Smooth muscle cell (in vitro differentiated cells): ENCODE data around the gene PPFIA4. TPM values are rescaled to one million over a fixed set of nuclear protein-coding genes. Genes with fewer than 3 reads are reported as not detected.

Experiments
- DNase-seq: peaks from one replicate; lab custom pipeline; 2025; ENCODE audit not compliant: unreplicated experiment; lab: John Stamatoyannopoulos, UW
- H2AFZ ChIP-seq: fragments of 200-600 bp; sonication (generic); 2 replicates; pipeline ENCODE4 v1.6.0; 2016; ENCODE audit warnings: antibody characterized with exemption, low read depth, mild to moderate bottlenecking
- H3F3A ChIP-seq: fragments of 200-600 bp; sonication (generic); 2 replicates; pipeline ENCODE4 v1.6.0; 2017; ENCODE audit warnings: antibody characterized with exemption, low read depth
- H3K27ac ChIP-seq: fragments of 200-600 bp; sonication (generic); 2 replicates; pipeline ENCODE4 v1.5.1; 2016; ENCODE audit warnings: low read depth, mild to moderate bottlenecking
- H3K27me3 ChIP-seq: fragments of 200-600 bp; sonication (generic); 2 replicates; pipeline ENCODE4 v1.6.1; 2016; ENCODE audit warnings: low read depth, mild to moderate bottlenecking
- H3K36me3 ChIP-seq: fragments of 200-600 bp; sonication (generic); 2 replicates; pipeline ENCODE4 v1.5.1; 2016; ENCODE audit warnings: low read depth
- H3K4me1 ChIP-seq: fragments of 200-600 bp; sonication (generic); 2 replicates; pipeline ENCODE4 v1.5.1; 2016; ENCODE audit warnings: low read depth
- H3K4me2 ChIP-seq: fragments of 200-600 bp; sonication (generic); 2 replicates; pipeline ENCODE4 v1.6.0; 2016; ENCODE audit warnings: mild to moderate bottlenecking
- H3K4me3 ChIP-seq: fragments of 200-600 bp; sonication (generic); 2 replicates; pipeline ENCODE4 v1.5.1; 2016; ENCODE audit warnings: mild to moderate bottlenecking
- H3K79me2 ChIP-seq: fragments of 200-600 bp; sonication (generic); 2 replicates; pipeline ENCODE4 v1.6.0; 2016; ENCODE audit warnings: low read depth, mild to moderate bottlenecking
- H3K9ac ChIP-seq: fragments of 200-600 bp; sonication (generic); 2 replicates; pipeline ENCODE4 v1.6.0; 2016; ENCODE audit warnings: low read depth
- H3K9me3 ChIP-seq: fragments of 200-600 bp; sonication (generic); replicated peaks from 2 replicates; pipeline ENCODE4 v1.5.1; 2016; ENCODE audit warnings: low read depth
- H4K20me1 ChIP-seq: fragments of 200-600 bp; sonication (generic); 2 replicates; pipeline ENCODE4 v1.6.0; 2016; ENCODE audit warnings: low read depth
- WGBS: methylation state at CpG from one replicate; pipeline ENCODE4 v1.1.7; 2016; ENCODE audit warnings: low lambda C conversion rate; 5-methylcytosine and 5-hydroxymethylcytosine counted together
- polyA plus RNA-seq: library from polyadenylated mRNA; unstranded; fragments of >200 nt; fragmentation: Nextera tagmentation; extraction: Ambion mirVana; gene quantifications from 2 replicates; pipeline ENCODE4 v1.2.1, GENCODE V29; 2016
- total RNA-seq: library from RNA; depleted of rRNA; stranded (reverse); fragments of >200 nt; gene quantifications from 2 replicates; pipeline ENCODE4 v1.2.3, GENCODE V29; 2014
- TF ChIP-seq, protein P1 (sequence below): fragments of 200-600 bp; sonication (generic); IDR thresholded peaks from 2 replicates; pipeline ENCODE4 v1.5.1; 2017; ENCODE audit warnings: borderline replicate concordance, mild to moderate bottlenecking, antibody characterized with exemption; ENCODE audit not compliant: insufficient read depth, poor library complexity, severe bottlenecking

The PPFIA4 gene
- total and polyA plus RNA-seq, 2 experiments from 2014 or later: 6.5 to 10.8 TPM

DNA sequence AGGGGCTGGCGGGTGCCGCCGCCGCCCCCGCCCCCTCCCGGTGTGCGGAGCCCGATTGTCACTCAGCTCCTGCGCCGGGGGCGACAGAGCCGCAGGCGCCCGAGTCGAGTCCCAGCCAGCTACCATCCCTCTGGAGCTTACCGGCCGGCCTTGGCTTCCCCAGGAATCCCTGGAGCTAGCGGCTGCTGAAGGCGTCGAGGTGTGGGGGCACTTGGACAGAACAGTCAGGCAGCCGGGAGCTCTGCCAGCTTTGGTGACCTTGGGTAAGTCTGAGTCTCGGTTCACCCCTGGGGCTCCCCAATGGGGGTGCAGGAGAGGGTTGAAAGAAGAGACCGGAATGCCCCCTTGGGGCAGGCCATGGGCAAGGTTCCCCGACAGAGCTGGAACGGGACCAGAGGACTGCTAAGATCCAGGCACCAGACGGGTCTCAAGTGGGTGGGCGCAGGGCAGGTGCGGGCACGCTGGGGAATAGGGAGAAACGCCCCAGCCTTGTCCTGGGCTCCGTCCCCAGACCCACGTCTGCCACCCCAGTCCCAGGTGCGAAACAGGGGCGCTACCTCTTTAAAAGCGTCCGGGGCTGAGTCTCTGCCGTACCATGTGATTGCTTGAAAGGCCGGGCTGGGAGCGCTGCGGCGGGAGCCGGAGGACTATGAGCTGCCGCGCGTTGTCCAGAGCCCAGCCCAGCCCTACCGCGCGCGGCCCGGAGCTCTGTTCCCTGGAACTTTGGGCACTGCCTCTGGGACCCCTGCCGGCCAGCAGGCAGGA, 101.6 kb downstream of the PPFIA4 start, which contains the start of gene ADORA1:
Gene ADORA1, plus strand, starts transcription at position 61 of the 765 bp plus-strand sequence. CDS start 1,116 bp downstream, outside the sequence.
- TF ChIP-seq, protein P1, sequence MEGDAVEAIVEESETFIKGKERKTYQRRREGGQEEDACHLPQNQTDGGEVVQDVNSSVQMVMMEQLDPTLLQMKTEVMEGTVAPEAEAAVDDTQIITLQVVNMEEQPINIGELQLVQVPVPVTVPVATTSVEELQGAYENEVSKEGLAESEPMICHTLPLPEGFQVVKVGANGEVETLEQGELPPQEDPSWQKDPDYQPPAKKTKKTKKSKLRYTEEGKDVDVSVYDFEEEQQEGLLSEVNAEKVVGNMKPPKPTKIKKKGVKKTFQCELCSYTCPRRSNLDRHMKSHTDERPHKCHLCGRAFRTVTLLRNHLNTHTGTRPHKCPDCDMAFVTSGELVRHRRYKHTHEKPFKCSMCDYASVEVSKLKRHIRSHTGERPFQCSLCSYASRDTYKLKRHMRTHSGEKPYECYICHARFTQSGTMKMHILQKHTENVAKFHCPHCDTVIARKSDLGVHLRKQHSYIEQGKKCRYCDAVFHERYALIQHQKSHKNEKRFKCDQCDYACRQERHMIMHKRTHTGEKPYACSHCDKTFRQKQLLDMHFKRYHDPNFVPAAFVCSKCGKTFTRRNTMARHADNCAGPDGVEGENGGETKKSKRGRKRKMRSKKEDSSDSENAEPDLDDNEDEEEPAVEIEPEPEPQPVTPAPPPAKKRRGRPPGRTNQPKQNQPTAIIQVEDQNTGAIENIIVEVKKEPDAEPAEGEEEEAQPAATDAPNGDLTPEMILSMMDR: no peak
- peaks cover 26% of the 10 kb centered on the region for H4K20me1 ChIP-seq
- H3K4me2 ChIP-seq: peak within 1 kb of the TSS; percentile 99
- 2% methylated on average over 42 of the region's 51 CpGs for WGBS
- no peaks in the 10 kb centered on the region for H3K36me3 ChIP-seq
- no peaks in the 10 kb centered on the region for H3K9me3 ChIP-seq
- H3K4me1 ChIP-seq: peaks cover 30% of the 10 kb centered on the region
- H3K9ac ChIP-seq: peak within 1 kb of the TSS; percentile 47
- peak; percentile 50 for DNase-seq
- no peaks in the 10 kb centered on the region for H3K27me3 ChIP-seq
- H3K4me3 ChIP-seq: peak within 1 kb of the TSS; percentile 61
- H2AFZ ChIP-seq: peak within 1 kb of the TSS; percentile 84
- no peak within 1 kb of the TSS for H3K27ac ChIP-seq
- no peaks in the 10 kb centered on the region for H3F3A ChIP-seq
- no peaks in the 10 kb centered on the region for H3K79me2 ChIP-seq

DNA sequence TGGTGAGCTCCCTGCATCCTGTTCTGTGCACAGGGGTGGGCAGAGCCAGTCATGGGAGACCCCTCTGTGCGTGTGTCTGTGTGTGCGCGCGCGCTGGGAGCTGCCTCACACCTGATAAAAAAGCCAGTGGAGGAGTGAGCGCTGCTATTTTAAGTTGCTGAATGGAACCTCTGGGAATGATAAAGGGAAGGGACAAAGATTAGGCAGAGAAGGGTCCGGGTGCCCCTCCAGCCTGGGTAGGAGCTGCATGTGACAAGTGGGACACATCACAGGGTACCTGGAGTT, 102.1 kb downstream of the PPFIA4 start:
- H3K4me2 ChIP-seq: peak overlapping the region; percentile 99
- 21% methylated on average over 7 of the region's 7 CpGs for WGBS
- no peak overlapping the region for H3K27ac ChIP-seq
- peak overlapping the region; percentile 84 for H2AFZ ChIP-seq
- H3K4me3 ChIP-seq: peak overlapping the region; percentile 61
- no peaks in the 10 kb centered on the region for H3K9me3 ChIP-seq
- no peaks in the 10 kb centered on the region for H3K27me3 ChIP-seq
- H3F3A ChIP-seq: peaks cover 2% of the 10 kb centered on the region
- H3K9ac ChIP-seq: no peak overlapping the region
- no peaks in the 10 kb centered on the region for H3K36me3 ChIP-seq
- DNase-seq: no peak
- TF ChIP-seq, protein P1: no peak
- peaks cover 26% of the 10 kb centered on the region for H4K20me1 ChIP-seq
- H3K79me2 ChIP-seq: no peaks in the 10 kb centered on the region
- H3K4me1 ChIP-seq: peaks cover 30% of the 10 kb centered on the region

Other genes with a start within 250 kb of the PPFIA4 start
- gene KDM5B, start 218.1 kb upstream of the PPFIA4 start, total RNA-seq: 158 and 178 TPM in 2 replicates
- 94.1 and 128 TPM in 2 replicates for gene KDM5B, start 218.1 kb upstream of the PPFIA4 start, polyA plus RNA-seq
- gene PCAT6, start 215.5 kb upstream of the PPFIA4 start, total RNA-seq: 1.7 and 13.0 TPM in 2 replicates
- 24.9 and 30.1 TPM in 2 replicates for gene PCAT6, start 215.5 kb upstream of the PPFIA4 start, polyA plus RNA-seq
- 5.2 and 5.6 TPM in 2 replicates for gene RABIF, start 137.3 kb upstream of the PPFIA4 start, total RNA-seq
- gene RABIF, start 137.3 kb upstream of the PPFIA4 start, polyA plus RNA-seq: 6.9 and 9.8 TPM in 2 replicates
- gene KLHL12, start 99.3 kb upstream of the PPFIA4 start, total RNA-seq: 22.7 and 25.4 TPM in 2 replicates
- gene KLHL12, start 99.3 kb upstream of the PPFIA4 start, polyA plus RNA-seq: 19.0 and 19.5 TPM in 2 replicates
- gene ADIPOR1, start 68.2 kb upstream of the PPFIA4 start, total RNA-seq: 132 TPM in 2 replicates
- 146 and 150 TPM in 2 replicates for gene ADIPOR1, start 68.2 kb upstream of the PPFIA4 start, polyA plus RNA-seq
- gene CYB5R1, start 59.2 kb upstream of the PPFIA4 start, total RNA-seq: 35.1 and 37.5 TPM in 2 replicates
- gene CYB5R1, start 59.2 kb upstream of the PPFIA4 start, polyA plus RNA-seq: 34.7 and 59.8 TPM in 2 replicates
- gene TMEM183A, start 19.1 kb upstream of the PPFIA4 start, total RNA-seq: 55.0 and 68.6 TPM in 2 replicates
- 54.9 and 60.4 TPM in 2 replicates for gene TMEM183A, start 19.1 kb upstream of the PPFIA4 start, polyA plus RNA-seq
- not detected in 2 replicates for gene MYOG, start 59.5 kb downstream of the PPFIA4 start, total RNA-seq
- 0.41 TPM in 1 of 2 replicates, not detected in the other for gene MYOG, start 59.5 kb downstream of the PPFIA4 start, polyA plus RNA-seq
- 7.7 and 16.0 TPM in 2 replicates for gene ADORA1, start 101.2 kb downstream of the PPFIA4 start, total RNA-seq
- gene ADORA1, start 101.2 kb downstream of the PPFIA4 start, polyA plus RNA-seq: 18.0 and 18.5 TPM in 2 replicates
- 0.67 TPM in 1 of 2 replicates, not detected in the other for gene MYBPH, start 149.3 kb downstream of the PPFIA4 start, total RNA-seq
- 0.51 and 1.7 TPM in 2 replicates for gene MYBPH, start 149.3 kb downstream of the PPFIA4 start, polyA plus RNA-seq
- 45.4 TPM in 2 replicates for gene CHI3L1, start 160.2 kb downstream of the PPFIA4 start, total RNA-seq
- 53.6 and 74.7 TPM in 2 replicates for gene CHI3L1, start 160.2 kb downstream of the PPFIA4 start, polyA plus RNA-seq
- gene CHIT1, start 203.2 kb downstream of the PPFIA4 start, total RNA-seq: 0.04 TPM in 1 of 2 replicates, not detected in the other
- gene CHIT1, start 203.2 kb downstream of the PPFIA4 start, polyA plus RNA-seq: not detected in 2 replicates